ENCODE data around the gene SETD1A.

GRCh38 chr16:30957456-30958174 is at the start of gene SETD1A:
- TF ChIP-seq, protein P1, sequence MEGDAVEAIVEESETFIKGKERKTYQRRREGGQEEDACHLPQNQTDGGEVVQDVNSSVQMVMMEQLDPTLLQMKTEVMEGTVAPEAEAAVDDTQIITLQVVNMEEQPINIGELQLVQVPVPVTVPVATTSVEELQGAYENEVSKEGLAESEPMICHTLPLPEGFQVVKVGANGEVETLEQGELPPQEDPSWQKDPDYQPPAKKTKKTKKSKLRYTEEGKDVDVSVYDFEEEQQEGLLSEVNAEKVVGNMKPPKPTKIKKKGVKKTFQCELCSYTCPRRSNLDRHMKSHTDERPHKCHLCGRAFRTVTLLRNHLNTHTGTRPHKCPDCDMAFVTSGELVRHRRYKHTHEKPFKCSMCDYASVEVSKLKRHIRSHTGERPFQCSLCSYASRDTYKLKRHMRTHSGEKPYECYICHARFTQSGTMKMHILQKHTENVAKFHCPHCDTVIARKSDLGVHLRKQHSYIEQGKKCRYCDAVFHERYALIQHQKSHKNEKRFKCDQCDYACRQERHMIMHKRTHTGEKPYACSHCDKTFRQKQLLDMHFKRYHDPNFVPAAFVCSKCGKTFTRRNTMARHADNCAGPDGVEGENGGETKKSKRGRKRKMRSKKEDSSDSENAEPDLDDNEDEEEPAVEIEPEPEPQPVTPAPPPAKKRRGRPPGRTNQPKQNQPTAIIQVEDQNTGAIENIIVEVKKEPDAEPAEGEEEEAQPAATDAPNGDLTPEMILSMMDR (IDR thresholded peaks at IDR 0.05; ENCODE audit: low read depth, low read length) = no peak
- TF ChIP-seq EZH2phosphoT487 (IDR thresholded peaks at IDR 0.05; ENCODE audit: low read depth) = no peak
